Measurements from ENCODE around the gene GRAPL. TPM values are rescaled to one million over a fixed set of nuclear protein-coding genes. Genes with fewer than 3 reads are reported as not detected.
"Not testable (repeated sequence)": the region's sequence is repeated elsewhere in the genome, so short reads cannot be mapped to it uniquely, and the experiment has no call there.

Gene GRAPL
- total RNA-seq (1 to 10 TPM in 1 of 4 donors, under 1 TPM in 1, not detected in 2; 0.90 to 1.5 TPM), polyA plus RNA-seq (under 1 TPM; 0.34 to 0.74 (median 0.35) TPM)
- long read RNA-seq, donor 1, partial matches to known transcripts = 0 of 1 reads
- long read RNA-seq, donor 1, other reads (novel, unspliced or antisense) = 1 of 1 reads
- long read RNA-seq, donor 2 = 0 reads

DNA sequence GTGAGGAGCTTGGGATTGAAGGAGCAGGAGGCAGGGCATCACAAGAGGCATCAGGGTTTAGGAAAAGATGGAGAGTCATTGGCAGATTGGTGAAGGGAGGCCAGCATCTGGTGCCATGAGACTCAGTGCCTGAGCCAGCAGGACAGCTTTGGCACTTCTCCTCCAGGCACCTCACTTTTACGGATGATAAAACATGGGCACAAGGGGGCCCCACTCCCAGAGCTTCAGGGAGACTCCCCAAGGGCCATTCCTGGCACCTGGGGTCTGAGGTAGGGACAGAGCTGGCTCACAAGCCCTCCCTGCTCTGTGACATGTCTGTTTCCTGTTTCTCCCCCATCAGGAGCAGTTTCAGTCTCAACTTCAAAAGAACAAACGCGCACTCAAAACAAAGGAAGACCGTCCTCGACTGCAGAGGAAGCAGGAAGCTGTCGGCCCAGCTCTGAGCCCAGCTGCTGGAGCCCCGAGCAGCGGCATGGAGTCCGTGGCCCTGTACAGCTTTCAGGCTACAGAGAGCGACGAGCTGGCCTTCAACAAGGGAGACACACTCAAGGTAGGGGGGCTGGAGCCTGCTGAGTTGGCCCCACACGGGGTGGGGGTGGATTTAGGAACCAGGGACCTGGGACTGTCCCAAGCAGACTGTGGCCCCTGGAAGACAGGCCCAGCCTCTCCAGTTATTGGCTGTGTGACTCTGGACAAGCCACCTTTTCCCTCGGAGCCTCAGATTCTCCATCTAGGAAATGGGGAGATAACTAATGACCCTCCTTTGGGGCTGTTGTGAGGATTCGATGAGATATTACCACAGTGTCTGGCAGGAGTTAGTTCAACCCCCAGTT lies at the start of gene GRAPL:
TSS of gene GRAPL (plus strand) at position 442 of the 833 bp plus-strand sequence. CDS start at position 473, 31 bp downstream.
- peak in 1 of 4 donors; percentile 43 for ATAC-seq
- DNase-seq; H3K27me3 ChIP-seq (ENCODE audit: insufficient read depth in 3 of 3, low read length in 2 of 3); H3K36me3 ChIP-seq (ENCODE audit: insufficient read depth in 1 of 2, low read depth in 1 of 2); H3K27ac ChIP-seq; H3K4me3 ChIP-seq; H3K4me1 ChIP-seq; H3K9me3 ChIP-seq; intact Hi-C loops (cut with DNase I): not testable (repeated sequence)
- WGBS, 3 donors = no CpG with 5 or more reads among the region's 14 CpGs

DNA sequence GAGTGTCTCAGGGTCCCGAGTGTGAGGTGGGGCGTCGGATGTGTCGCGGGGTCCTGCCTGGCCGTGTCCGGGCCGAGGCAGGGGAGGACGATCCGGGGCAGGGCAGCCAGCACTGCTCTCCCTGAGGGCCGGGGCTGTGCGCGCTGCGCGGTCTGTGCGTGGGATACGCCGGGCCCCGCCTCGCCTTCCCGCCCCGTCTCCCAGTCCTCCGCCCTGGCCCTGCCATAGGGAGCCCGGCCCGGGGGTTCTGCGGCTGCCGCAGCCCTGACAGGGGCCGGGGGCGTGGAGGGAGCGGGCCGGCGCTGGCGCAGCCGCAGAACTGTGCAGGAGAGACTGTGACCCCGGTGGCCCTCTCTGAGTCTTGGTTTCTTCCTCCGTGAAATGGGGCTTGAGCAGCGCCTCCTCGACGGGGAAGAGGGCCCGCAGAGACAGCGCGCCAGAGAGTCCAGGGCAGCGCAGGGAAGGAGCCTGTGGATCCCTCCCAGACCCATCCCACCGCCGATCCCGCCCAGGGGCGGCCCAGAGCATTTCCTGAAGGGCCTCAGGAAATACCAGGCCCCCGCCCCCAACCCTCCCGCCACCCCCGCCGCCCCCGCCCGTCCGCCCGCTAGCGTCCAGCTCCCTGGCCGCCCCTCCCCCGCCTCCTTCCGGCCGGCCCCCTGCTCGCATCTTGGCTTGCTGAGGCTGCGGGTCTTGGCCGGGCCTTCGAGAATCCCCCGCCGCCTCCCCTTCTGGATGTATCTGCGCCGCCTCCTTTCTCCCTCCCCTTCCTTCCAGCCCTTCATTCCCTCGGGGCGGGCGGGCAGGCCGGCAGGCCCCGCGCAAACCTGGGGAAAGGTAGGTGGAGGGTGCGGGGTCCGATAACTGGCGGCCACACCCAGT lies 38.3 kb upstream of the GRAPL start:
- peak; percentile 60 to 78 (median 72) for ATAC-seq
- intact Hi-C loops (cut with DNase I); H3K4me1 ChIP-seq; H3K27me3 ChIP-seq (ENCODE audit: insufficient read depth in 3 of 3, low read length in 2 of 3); H3K36me3 ChIP-seq (ENCODE audit: insufficient read depth in 1 of 2, low read depth in 1 of 2); H3K4me3 ChIP-seq; H3K27ac ChIP-seq; H3K9me3 ChIP-seq: not testable (repeated sequence)
- DNase-seq = peak; percentile 9 to 52
- WGBS, 3 donors = 2% methylated on average over 8 of the region's 77 CpGs; no CpG with 5 or more reads in 2 of the 3 donors

DNA sequence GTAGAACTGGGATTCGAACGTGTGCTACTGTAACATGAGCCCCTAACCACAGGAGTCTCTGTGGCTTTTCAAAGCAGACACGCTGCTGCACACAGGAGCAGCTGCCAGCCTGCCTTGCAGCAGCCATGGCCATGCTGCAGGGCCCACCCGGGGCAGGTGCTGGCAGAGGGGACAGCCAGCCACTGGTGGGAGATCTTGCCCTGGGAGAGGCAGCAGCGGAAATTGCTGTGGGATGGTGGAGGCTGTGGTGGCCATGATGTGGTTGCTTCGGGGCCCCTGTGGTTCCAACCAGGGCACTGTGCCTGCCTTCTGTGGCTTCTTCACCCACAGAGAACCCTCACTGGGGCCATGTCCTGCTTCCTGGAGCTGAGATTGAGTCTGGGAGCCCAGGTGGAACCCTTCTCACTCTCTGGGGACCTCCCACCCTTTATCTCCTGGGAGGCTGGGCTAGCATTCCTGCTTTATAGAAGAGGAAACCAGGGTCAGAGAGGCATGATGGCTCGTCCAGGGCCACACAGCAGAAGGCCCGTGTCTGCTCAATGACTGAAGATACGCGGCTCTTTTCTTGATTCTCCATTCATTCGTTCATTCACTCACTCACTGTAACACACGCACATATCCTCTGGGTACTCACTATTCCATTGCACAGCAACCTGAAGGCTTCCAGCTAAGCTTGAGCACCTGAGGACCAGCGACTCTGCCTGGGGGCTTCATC lies 37.2 kb upstream of the GRAPL start:
- H3K36me3 ChIP-seq (ENCODE audit: insufficient read depth in 1 of 2, low read depth in 1 of 2); H3K9me3 ChIP-seq; H3K27ac ChIP-seq; H3K4me1 ChIP-seq; H3K4me3 ChIP-seq; intact Hi-C loops (cut with DNase I); H3K27me3 ChIP-seq (ENCODE audit: insufficient read depth in 3 of 3, low read length in 2 of 3); DNase-seq: not testable (repeated sequence)
- no CpG with 5 or more reads among the region's 13 CpGs for WGBS, 3 donors
- ATAC-seq = peak in 1 of 4 donors; percentile 25

DNA sequence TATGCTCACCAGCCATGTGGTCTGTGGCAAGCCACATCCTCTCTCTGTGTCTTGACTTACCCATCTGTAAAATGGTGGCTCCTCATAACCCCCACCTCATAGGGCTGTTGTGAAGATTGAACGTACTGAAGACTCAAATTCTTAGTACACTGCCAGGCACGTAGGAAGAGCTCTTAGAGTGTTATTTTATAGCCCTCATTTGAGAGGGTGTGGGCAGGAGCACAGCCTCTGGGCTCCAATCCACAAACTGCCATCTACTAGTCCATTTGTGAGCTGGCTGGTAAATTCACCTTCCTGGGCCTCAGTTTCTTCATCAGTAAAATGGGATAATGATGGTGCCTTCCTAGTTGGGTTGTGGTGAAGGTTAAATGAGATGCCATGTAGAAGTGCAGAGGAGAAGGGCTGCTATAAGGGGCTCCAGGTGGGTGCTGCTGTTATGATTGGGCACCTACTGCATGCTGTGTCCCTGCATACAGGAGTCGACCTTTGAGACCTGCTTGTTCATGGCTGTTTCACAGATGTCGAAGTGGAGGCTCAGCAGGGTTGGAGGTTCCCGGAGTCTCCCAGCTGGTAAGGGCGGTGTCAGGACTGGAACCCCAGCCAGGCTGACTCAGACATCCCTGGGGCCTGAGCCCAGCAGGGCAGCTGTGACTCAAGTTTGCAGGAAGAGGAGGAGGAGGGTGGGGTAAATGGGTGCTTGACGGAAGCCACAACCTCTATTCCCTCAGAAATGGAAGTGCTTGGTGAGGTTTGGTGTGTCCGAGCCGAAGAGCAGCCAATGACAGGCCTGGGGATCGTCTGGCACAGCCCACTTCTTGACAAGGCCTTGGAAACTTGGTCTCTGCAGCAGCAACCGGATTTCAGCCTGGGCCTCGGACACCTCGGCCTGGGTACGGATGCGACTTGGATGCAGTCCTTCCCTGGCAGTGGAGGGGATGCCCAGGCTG lies 34.4 kb upstream of the GRAPL start:
- peak; percentile 57 to 75 (median 68) for ATAC-seq
- intact Hi-C loops (cut with DNase I); H3K36me3 ChIP-seq (ENCODE audit: insufficient read depth in 1 of 2, low read depth in 1 of 2); H3K27ac ChIP-seq; H3K4me1 ChIP-seq; H3K4me3 ChIP-seq; H3K9me3 ChIP-seq; H3K27me3 ChIP-seq (ENCODE audit: insufficient read depth in 3 of 3, low read length in 2 of 3): not testable (repeated sequence)
- 31 to 44% (median 40%) methylated on average over 1 to 12 of the region's 15 CpGs for WGBS, 3 donors
- DNase-seq = peak; percentile 56 to 62

DNA sequence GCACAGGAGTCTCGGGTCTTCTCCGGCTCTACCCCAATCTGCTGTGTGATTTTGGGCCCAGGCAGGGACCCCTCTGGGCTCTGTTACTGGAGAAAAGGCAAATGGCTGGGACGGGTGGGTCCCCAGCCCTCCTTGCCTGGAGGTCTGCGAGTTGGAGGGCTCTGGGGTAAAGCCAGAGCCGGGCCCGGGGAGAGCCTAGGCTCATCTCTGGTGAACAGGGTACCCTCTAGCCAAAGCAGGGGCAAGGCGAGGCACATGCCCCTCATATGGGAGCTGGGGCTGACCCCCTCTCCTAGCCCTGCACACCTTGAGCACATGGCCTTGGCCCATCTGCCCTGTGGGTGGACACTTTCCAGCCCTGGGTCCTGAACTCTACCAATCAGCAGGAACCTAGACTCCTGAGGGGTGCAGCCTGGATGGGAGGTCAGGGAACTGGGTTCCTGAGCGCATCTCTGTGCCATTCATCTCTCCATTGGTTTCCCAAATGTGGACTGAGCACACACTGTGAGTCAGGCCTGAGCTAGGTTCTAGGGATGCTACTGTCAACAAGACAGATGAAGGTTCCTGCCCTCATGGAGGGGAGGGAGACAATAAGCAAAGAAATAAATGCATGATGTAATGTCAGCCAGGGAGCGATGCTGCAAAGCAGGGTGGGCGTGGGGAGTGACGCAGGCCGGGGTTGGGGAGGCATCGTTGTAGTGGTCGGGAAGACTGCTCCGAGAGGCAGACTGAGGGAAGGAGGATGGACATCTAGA lies 33.5 kb upstream of the GRAPL start:
- intact Hi-C loops (cut with DNase I); H3K27ac ChIP-seq; ATAC-seq; H3K9me3 ChIP-seq; H3K4me1 ChIP-seq; H3K4me3 ChIP-seq; H3K27me3 ChIP-seq (ENCODE audit: insufficient read depth in 3 of 3, low read length in 2 of 3); H3K36me3 ChIP-seq (ENCODE audit: insufficient read depth in 1 of 2, low read depth in 1 of 2): not testable (repeated sequence)
- 72 to 94% (median 76%) methylated on average over 6 to 7 of the region's 15 CpGs for WGBS, 3 donors
- DNase-seq = peak; percentile 15 to 28

DNA sequence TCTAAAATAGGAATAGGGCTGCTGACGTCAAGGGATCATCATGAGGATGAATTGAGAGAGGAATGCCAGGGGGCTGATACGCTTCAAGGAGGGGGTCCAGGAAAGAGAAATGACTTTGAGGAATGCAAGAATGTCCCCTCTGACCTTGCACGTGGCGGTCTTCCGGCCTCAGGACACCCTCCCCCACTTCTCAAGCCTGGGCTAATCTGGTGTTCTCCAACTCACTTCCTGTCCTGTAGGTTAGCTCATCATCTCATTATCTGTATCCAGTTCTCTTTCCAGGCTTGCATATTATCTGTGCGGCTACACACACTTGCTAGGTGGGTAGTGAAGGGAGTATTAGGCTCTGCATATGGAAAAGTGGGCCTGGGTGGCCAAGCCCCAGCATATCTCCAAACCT lies 18.9 kb upstream of the GRAPL start:
- H3K9me3 ChIP-seq; DNase-seq; ATAC-seq; H3K4me1 ChIP-seq; H3K27ac ChIP-seq; intact Hi-C loops (cut with DNase I); H3K36me3 ChIP-seq (ENCODE audit: insufficient read depth in 1 of 2, low read depth in 1 of 2); H3K27me3 ChIP-seq (ENCODE audit: insufficient read depth in 3 of 3, low read length in 2 of 3); H3K4me3 ChIP-seq: not testable (repeated sequence)
- 52 to 77% (median 62%) methylated on average over 3 of the region's 6 CpGs for WGBS, 3 donors

DNA sequence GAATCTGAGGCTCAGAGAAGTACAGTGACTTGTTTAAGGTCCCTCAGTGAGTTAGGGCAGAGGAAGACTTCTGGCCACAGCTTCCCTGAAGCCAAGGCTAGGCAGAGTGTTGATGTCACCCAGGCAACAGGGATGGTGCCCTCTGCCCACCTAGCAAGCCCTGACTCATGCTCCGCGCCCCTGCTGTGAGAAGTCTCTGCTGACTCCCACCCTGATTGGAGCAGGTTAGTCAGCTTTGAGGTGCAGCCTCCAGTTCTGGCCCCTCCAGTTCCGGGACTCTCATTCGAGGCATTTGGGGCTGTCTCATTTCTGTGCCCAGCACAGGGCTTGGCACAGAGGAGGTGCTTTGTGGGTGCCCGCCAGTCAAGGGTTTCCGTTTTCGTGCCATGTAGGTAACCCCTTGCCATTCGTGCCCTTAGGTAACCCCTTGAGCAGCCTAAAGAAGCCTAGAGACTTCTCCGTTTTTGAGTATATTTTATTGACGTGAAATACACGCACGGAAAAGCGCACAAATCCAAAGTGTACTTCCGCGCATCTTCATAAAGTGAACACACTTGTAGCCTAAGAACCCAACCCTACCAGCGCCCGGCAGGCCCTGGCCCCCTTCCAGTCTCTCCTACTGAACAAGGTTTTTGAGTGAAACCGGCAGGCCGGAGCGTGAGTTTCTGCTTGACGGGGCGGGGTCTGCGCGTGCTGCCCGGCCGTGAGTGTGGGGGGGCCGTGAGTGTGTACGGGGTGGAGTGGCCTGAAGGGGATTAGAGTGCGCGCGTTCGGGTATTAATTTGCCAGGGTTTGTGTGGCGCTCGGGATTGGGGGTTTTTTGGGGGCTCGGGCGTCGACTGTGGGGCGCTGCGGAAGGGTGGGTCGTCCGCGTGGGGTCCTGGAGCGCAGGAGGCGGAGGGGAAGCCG lies 16.9 kb upstream of the GRAPL start:
- WGBS, 3 donors = 0% methylated on average over 2 of the region's 45 CpGs; no CpG with 5 or more reads in 2 of the 3 donors
- intact Hi-C loops (cut with DNase I); H3K4me3 ChIP-seq; DNase-seq; H3K9me3 ChIP-seq; H3K4me1 ChIP-seq; H3K36me3 ChIP-seq (ENCODE audit: insufficient read depth in 1 of 2, low read depth in 1 of 2); H3K27me3 ChIP-seq (ENCODE audit: insufficient read depth in 3 of 3, low read length in 2 of 3); H3K27ac ChIP-seq: not testable (repeated sequence)
- ATAC-seq = peak; percentile 47 to 72 (median 64)

Measured in psoas muscle (tissue), 8 donors.